ENCODE measurements around the gene PDCD10. TPM values are rescaled to one million over a fixed set of nuclear protein-coding genes. Genes with fewer than 3 reads are reported as not detected.
A peak's percentile ranks its signal among the peaks of the same experiment; 100 is the strongest.

The PDCD10 gene
- total RNA-seq: 70.0 TPM

- peak; percentile 99 for DNase-seq
These were observed at the start of gene PDCD10 for GRCh38 chr3:167734498-167735232. Gene PDCD10, minus strand, starts transcription at chr3:167734892. Its CDS starts 14,735 bp downstream, at chr3:167720157.

DNA sequence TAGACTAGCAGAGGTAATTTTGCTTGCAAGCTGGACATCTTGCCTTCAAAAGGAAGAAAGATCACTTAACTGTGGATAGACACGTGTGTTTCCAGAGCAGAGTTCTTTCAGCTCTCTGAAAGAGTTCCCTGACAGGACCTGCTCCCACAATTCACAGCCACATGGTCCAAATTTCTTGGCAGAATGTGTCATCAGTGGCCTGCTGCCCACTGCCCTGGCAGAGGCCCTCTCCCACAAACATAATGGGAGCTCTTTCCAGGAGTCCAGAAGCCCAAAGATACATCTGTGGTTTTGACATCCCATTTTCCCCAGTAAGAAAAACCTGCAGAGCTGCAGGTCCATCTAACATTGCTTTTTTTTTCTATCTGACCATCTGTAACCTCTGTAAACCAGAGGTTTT is 49.1 kb upstream of the PDCD10 start:
- peak; percentile 25 for DNase-seq

DNA sequence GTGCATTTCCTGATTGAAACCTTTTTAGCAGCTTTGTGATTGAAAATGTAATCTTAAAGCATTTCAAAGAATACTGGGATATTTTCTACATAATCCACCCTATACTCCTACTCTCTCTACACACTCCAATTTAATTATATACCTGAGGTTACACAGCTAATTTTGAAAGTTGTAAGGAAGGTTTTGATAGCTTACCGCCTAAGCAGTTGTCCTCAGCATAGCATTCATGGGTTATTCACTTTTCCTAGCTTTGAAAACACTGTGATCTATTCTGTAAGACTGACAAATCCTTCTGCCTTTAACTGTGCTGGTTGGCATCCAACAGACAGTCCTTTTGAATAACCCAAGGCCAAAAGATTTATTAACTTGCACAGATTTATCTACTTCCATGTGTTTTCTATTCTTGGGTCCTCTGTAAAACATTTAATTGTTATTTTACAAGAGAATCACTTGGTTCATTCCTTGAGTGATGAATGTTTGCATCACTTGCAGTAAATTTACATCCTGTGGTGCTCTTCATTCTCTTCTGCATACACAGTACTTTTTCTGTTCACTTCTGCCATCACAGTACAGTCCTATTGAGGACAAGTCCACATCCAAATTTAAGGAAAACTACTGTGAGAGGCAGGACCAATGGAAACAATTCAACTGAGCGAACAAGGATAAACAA is 45.7 kb upstream of the PDCD10 start:
- no peak for DNase-seq

DNA sequence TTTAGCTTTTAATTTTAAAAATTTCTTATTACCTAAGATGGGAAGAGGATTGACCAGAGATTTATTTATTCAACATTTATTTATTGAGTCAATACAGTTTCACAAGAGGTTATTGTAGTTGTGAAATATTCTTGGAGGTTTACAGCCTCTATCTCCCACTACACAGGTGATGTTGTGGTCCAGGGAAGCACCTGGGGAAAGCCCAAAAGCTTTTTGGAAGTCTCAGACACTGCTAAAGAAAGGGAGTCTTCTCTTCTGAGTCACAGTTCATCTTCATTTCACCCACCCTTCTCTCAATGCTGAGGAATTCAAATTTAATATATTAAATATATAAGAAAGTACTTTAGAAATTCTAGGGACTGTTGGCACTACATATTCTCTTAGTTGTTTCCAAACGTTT is 42.7 kb upstream of the PDCD10 start:
- DNase-seq: no peak

- no peak for DNase-seq
These were observed 41.5 kb upstream of the PDCD10 start for GRCh38 chr3:167776066-167776685.

DNA sequence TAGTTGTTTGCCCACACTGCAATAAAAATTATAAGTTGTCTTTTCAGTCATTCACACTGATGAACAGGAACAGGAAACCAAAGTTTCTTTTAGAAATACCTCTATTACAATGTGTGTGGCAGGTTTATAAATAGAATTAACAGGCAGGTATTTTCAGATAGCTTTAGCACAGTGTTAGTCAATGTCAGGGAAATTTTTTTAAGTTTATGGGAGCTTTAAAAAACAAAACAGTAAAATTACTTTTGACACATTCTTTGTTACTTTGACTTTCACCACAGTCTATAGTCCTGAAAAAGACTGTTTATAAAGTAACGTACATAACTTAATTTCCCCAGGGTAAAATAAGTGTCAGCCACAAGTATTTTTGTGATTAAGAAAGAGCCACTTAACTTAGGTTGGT is 38.9 kb upstream of the PDCD10 start:
- DNase-seq: no peak

GRCh38 chr3:167772992-167773391 is 38.3 kb upstream of the PDCD10 start:
- DNase-seq: no peak

DNA sequence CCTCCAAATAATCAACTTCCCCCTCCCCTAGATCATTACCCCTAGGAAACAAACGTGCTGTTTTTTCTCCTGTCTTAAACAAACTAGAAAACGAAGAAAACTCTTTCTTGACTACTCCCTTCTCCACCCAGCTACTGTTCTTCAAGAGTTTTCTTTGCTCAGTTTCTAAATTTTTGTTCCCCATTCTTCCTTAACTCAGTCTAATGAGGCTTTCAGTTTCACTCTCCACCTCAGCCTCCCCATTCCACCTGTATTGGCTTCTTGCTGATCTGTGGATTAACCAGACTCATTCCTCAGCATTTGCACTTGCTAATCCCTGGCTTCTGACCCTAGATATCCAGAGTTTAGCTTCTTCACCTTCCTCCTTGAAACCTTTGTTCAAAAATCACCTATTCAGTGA is 27.6 kb upstream of the PDCD10 start:
- no peak for DNase-seq

GRCh38 chr3:167761302-167761701 is 26.6 kb upstream of the PDCD10 start:
- no peak for DNase-seq

DNA sequence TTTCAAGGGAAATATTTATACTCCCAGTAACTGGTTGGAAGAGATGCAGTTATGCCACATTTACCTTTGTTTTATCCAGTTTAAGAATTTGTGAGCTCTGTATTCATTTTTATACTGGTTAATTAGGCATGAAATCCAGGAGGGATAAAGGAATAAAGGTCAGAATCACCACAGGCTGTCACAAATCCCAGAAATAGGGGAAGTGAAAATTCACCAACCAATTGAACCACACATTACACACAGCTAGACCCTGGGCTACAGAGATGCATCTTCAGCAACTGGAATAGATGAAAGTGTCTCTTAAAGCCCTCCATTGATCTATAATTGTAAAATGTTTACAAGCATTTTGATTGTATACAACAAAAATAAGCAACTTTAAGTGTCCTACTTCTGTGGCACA is 19.4 kb upstream of the PDCD10 start:
- DNase-seq: no peak

GRCh38 chr3:167750272-167750971 is 15.7 kb upstream of the PDCD10 start:
- no peak for DNase-seq

DNA sequence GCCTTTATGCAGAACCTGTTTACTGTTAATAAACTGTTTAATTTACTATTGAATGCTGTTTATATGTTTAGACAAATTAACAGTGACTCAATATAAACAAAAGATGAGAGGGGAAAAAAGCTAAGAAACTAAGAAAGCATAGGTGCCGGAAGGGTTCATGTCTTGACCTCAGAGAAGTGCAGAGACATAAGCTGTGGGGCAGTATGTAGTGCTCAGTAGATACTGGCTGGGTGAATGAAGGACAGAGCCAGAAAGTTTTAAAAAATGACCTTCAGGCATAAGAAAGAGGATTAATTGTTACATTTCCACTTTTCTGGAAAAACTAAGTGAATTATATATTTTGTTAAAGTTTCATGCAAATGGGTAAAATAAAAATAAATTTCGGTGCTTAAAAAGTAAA is 15.0 kb upstream of the PDCD10 start:
- no peak for DNase-seq

DNA sequence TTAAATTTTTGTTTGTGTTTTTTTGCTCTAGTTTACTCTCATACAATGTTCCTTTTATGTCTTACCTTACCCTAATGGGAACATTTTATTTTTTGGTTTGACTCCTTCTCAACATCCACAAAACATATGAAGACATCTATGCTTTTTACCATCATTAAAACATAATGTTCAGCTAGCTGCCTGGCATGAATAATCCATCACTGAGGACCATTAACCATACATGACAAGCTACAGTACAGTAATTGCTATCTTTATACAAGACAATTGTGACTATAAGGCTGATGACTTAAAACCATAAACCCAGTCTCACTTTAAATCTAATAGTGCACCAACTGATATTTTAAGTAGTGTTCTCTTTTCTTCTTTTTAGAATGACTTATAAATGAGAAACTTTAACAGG is 14.5 kb upstream of the PDCD10 start:
- DNase-seq: no peak

DNA sequence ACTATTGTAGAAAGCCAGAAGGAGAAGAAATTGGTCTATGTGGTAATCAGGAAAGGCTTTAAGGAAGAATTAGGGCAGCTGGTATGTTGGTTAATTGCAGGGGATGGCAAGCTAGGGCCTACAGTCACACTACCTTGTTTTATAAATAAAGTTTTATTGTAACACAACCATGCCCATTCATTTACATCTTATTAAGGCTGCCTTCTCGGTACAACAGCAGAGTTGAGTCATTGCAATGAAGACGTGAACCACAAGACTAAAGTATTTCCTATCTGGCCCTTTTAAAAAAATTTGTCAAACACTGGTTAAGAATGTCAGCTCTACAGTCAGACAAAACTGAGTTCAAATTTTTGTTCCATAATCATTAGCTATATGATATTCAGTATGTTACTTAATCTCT is 9.1 kb upstream of the PDCD10 start:
- DNase-seq: no peak

- DNase-seq: no peak
These were observed 7.6 kb upstream of the PDCD10 start for GRCh38 chr3:167742338-167742737.

DNA sequence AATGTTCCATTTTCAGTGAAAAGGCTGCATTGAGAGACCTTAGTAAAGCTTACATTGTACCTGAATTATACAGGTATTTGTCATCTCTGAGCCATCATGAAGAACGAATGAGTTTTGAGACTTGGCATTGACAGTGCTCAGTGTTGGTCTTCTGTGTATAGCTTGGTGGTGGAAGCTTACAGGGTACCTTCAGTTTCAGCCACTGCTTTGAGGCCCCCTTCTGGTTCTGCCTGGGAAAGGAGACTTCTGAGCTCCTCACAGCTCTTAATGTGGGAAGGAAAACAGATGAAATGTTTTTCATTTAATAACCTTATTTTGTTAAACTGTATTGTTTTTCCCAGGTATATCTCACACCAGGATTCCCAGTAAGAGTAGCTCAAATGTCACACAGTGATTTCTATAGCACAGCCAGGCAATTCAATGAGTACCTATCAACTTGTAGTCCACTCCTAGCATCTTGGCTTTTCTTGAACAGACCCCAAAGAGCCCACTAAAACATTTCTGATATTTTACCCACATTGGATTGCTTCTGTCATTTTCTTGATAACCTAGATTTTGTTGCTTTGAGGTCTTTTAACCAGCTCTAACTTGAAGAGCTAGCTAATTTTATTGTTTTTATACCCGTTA is 6.4 kb upstream of the PDCD10 start:
- peak; percentile 8 for DNase-seq

DNA sequence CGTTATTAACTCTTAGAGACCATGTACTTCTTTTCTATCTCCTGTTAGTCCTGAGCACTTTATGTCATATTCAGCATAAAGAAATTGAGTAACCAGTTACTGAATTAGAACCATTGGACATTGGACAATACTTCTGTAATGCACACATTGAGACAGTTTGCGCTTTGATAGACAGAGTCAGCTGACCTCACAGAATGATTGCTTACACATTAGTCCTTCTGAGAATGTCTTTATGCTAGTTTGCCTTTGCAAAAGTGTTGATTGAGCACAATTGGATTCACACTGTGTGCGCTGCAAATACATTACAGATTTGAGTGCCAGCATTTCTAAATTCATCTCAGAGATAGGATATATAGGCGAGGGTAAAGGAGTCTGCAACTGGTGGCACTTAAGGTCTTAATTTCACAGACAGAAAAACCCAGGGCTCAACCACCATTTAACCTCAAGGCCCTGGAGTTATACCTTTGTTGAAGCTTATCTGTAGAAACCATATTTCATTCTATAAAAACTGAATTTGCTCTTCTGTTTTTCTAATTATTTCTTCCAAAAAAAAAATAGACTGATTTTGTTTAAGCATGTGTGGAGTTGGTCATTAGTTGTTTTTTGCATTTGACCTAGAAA is 4.6 kb upstream of the PDCD10 start:
- DNase-seq: no peak

DNA sequence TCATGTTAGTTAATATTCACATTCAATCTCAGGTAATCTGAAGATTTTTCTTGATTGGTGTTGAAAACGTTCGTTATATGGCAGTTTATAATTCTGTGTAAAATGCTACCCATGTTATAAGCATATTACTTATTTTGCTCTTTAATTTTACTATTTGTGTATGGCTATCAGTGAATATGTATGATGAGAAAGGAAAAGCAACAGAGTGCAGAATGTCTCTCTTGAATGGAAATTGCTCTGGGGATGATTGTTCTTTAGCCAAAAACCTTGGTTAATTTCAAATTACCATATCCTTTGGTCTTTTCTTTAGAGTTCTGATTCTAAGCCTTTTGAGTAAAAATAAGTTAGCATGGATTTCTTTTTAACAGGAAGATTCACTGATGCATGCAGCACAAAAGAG is 3.3 kb upstream of the PDCD10 start:
- no peak for DNase-seq

DNA sequence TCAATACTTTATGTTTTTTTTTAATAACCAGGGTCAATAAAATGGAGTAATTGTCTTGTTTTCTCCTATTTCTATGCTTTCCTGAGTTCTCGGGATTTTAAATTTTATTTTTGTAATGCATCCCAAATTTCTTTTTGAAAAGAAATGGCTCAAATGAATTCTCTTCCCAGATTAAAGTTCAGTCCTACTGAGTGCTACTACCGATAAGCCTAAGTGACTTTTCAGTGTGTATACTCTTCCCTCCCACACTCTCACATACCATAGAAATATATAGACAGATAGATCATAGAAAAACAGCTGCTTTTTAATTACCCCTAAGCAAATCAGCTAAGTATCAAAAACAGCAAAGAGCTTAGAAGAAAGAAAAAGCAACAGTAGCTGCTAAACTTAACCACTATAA is 2.3 kb upstream of the PDCD10 start:
- DNase-seq: no peak

- no peak for DNase-seq
These were observed 1.6 kb upstream of the PDCD10 start for GRCh38 chr3:167736264-167736787.

GRCh38 chr3:167735233-167736138 is 794 bp upstream of the PDCD10 start, which contains the start of gene SERPINI1:
Gene SERPINI1, plus strand, starts transcription at chr3:167735721. Its CDS starts 53,408 bp downstream, at chr3:167789129.
- DNase-seq: peak; percentile 91

Measured in occipital lobe (tissue), 2 donors.